Umbilical cord (tissue), 2 donors: ENCODE data around the gene DNAJC27. TPM values are rescaled to one million over a fixed set of nuclear protein-coding genes. Genes with fewer than 3 reads are reported as not detected.

Experiments used
- DNase-seq: peaks from one replicate; pipeline ENCODE4 v3.0.0-alpha.2; 2015; ENCODE audit warnings: low spot score
- total RNA-seq: library from RNA; depleted of rRNA; stranded (reverse); fragments of >200 nt; gene quantifications from one replicate; pipeline ENCODE4 v1.2.3, GENCODE V29; 2014; ENCODE audit warnings: low replicate concordance; ENCODE audit not compliant: insufficient read depth

Gene DNAJC27
- total RNA-seq, 1 donor from 2014 or later, result 5.3 TPM

DNA sequence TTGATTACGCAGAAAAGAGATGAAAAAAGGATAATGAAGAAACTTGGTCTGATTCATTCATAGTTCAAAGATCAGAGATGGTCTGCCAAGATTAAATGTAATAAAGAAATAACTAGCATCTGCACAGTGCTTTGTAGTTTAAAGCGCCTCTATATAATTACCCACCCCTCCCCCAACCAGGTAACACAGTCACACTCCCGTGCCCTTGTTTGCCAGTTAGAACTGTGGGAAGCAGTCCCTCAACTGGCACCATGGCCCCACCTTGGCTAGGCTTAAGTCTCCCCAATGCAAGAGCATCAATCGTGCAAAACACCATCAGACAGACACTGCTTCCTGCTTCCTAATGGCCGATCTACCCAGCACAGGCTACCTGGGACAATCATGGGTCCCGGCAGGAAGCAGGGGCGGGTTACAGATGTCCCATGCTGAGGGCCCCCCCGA, 63.3 kb downstream of the DNAJC27 start:
- DNase-seq, result no peak

DNA sequence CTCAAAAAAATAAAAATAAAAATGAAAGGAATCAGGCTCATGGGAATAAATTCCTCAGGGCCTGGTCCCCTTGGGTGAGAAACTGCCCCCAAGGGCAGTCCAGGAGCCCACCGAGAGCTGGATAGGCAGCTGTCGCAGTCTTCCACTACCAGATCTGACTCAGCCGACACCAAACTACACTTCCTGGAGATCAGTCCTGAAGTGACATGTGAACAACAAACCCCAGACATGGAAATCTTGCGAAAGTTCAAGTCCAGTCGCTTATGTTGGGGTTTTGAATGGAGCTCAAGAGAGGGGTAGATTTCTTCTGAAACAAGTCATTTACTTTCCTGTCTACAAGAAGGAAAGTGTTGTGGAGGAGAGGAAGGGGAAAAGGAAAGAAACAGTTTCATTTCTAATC, 64.6 kb downstream of the DNAJC27 start:
- no peak for DNase-seq

DNA sequence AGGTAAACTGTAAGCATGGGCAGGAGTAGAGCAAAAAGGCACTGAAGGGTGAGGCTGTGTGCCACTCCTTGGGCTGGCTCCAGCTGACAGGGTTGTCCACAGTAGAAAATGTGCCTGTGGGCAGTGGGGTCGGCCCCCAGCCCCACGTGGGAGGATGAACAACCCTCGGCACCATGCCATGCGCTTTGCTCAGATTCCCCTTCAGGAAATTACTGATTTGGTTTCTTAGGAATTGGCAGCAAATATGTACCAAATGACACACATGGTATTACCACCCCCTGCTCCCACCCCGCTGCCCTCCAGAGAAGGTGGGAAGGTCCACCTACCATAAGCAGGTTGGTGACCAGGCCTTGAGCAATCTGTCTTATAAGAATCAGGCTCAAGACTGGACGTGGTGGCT, 65.3 kb downstream of the DNAJC27 start:
- no peak for DNase-seq

DNA sequence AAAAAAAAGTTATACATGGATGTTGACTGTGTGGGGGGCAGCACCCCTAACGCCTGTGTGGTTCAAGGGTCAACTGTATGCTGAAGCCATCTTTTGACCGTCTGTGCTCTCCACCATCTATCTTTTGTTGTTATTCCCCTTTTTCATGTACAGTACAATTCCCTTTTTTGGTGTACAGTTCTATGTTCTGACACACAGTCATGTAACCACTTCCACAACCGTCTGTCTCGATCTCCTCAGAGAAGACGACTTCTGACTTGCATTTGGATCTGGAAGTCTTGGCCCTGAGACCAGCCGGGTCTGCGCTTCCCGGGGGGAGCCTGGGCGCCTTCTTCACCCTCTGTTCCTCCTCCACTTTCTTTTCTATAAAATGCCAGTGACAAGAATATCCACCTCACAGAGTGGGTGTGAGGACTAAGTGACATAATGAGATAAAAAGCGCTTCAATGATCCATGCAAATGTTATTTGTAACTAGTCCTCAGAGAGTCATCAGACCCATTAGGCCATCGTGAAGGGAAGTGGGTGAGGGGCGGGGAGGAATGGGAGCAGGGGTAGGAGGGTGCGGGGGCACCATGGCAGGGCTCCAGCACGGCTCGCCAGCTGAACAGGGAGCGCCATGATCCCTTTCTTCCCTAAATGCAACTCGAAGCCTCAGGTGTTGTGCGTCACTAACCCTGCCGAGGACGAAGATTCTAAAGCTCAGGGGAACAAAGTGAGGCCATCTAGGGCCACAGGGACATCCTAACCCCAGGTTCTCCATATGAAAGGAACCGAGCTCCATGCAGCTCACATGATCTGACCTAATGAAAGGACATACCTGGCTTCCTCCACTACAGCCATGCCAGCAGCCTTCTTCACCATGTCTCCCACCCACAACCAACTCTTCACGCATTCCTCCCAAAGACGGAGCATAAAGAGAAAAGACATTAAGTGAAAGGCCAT, 68.3 kb downstream of the DNAJC27 start:
- DNase-seq, result no peak

DNA sequence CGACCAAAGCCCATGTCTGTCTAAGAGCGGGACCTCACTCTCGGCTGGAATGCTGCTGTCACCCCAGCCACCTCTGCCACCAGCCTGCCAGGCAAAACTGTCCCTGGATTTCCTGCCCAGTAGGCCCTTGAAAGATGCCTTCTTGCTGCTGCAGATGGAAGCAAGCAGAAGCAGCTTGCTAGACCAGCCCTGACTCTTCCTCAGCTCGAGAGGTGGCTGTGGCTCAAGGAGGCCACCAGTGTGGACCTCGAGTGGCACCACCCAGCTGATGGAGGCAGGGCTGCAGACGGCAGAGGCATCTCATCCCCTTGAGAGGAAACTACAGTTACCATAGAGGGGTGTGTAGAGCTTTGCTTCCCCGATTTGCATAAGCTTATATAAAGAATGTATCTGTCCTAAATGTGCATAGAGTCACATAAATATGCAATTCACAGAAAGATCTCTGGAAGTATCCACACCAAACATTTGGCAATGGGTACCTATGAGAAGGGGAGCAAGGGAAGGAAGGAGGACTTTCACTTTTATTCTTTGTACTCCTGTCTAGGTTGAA, 72.3 kb downstream of the DNAJC27 start:
- no peak for DNase-seq

DNA sequence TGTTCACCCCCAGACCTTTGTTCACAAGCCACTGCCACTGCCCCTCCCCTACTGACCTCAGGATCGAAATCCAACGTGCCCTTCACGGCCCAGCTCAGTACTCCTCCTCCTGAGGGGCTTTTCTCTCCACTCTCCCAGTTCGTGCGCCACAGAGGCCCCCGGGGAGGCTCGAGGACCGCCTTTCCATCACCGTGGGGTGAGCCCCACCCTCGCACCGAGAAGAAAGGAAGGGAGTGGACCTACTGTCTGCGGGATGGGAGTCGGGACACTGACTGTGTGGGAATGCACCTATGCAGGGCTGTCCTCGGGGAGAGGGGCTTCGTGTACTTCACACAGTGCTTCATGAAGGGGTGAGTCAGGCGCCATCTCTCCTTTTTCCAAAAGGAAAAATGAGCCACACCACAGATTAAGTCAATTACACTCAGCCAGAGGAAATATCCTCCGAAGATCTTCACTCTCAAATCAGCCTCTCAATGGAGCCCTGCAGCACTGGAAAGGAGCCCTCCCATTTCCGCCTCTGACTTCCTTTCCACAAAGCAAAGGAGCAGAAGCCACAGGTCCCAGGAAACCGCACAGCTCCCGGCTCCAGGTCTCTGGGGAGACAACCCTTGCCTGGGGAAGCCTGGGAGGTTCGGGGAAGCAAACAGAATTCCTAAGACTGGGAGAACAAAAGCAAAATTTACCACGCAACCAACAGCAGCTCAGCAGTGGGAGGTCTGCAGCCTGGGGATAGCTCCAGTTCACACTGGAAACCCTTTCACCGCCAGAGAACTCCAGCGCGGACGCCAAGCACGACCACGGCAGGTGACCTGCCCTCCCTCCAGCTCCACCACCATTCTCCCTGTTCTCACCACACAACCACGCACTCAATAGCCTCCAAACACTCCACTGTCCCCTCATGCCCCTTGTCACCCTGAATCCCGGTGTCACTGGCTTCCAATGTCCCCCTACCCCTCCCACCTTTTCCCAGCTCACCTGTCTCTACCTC, 73.3 kb downstream of the DNAJC27 start:
- no peak for DNase-seq

DNA sequence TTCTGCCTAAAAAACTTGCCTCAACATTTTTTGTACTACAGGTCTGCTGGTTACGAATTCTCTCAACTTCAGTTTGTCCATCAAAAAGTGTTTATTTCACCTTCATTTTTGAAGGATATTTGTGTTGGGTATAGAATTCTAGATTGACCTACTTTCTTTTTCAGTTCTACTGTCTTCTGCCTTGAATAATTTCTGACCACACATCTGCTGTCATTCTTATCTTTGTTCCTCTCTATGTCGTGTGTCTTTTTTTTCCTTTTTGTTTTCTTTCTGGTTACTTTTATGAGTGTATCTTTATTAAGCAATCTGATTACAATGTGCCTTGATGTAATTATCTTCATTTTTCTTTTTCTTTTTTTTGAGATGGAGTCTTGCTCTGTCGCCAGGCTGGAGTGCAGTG, 77.0 kb downstream of the DNAJC27 start:
- DNase-seq, result no peak

DNA sequence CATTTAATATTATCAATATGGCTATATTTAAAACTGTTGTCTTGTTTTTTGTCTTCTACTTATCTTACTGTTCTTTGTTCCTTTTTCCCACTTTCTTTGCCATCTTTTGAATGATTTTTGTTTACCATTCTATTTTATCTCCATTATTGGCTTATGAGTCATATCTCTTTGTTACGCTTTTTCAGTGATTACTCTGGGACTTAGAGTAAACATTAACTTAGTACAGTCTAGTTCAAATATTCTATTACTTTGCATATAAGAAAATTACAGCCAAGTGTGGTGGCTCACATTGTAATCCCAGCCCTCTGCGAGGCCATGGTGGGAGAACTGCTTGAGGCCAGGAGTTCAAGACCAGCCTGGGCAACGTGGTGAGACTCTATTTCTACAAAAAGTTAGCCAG, 77.8 kb downstream of the DNAJC27 start:
- no peak for DNase-seq

Other genes starting within 250 kb of the DNAJC27 start
- gene PTRHD1, start 178.6 kb downstream of the DNAJC27 start, total RNA-seq, result 27.4 TPM
- gene CENPO, start 178.5 kb downstream of the DNAJC27 start, total RNA-seq, result 3.1 TPM
- 35.6 TPM for gene ADCY3, start 51.7 kb downstream of the DNAJC27 start, total RNA-seq
- 4.3 TPM for gene EFR3B, start 70.1 kb upstream of the DNAJC27 start, total RNA-seq
- 0.72 TPM for gene POMC, start 196.6 kb upstream of the DNAJC27 start, total RNA-seq